Measurements from ENCODE around the gene EFHC1. TPM values are rescaled to one million over a fixed set of nuclear protein-coding genes. Genes with fewer than 3 reads are reported as not detected.
A peak's percentile ranks its signal among the peaks of the same experiment; 100 is the strongest.

Gene EFHC1
- total RNA-seq, 4 donors from 2014 or later = 17.1 to 28.4 (median 19.5) TPM

DNA sequence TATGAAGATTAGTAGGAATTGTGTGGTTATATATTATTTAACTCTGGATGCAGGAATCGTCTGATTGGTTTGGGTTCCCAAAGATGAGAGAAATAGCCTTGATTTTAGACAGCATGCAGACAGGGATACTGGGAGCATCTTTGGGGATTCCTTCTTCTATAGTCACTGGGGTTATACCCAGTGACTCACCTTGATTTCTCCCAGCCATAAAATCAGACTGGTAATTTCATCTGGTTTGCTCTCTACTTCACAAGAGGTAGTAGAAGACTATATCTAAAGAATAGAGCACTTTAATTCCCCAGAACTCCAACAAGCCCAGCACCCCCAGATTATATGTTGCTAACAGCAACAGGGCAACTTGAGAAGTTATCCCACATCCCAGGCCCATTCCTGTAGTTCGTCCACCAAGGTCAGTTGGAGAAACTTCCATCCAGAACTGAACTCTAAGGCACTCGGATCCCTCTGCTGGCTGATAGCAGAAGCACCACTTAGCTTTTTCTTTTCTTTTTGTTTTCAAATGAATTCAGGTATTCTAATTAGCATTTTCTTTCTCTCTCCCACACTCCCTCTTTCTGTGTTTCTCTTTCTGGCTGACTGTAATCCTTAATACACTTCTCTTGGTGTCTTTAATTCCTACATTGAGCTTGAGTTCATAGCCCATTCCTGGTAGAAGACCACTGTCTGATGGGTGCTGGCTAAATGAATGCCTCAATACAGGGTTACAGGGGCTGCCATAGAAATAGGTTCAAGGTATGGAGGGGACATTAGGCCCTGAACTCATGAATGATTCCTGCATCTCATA lies 20.4 kb upstream of the EFHC1 start:
- H3K36me3 ChIP-seq = peaks cover 0 to 9% (median 2%) of the 10 kb centered on the region in 4 donors
- WGBS, 2 donors (ENCODE audit: low coverage in 1 of 2) = 33 to 83% methylated on average over 1 to 3 of the region's 3 CpGs
- in situ Hi-C loops (cut with MboI; ENCODE audit: low pct_ligation_motif_present in 1 of 4, low pct_unique_long_range_greater_than_20kb in 1 of 4, low sequenced_read_pairs in 3 of 4) (loop anchor here (5.0 to 25.0 kb wide), 4 partner anchors 105 to 112 kb away; partner anchors contain the start of gene MCM3 (in 1 of the 4)), intact Hi-C loops (cut with DNase I; ENCODE audit: low total_unique reads) (loop anchor here (2.0 kb wide), 1 partner anchor 113 kb away; no protein-coding TSS in a partner anchor)
- no peak overlapping the region for H3K4me3 ChIP-seq
- no peaks in the 10 kb centered on the region for H3K9me3 ChIP-seq
- H3K4me1 ChIP-seq = peaks cover 0 to 64% (median 30%) of the 10 kb centered on the region in 4 donors
- no peaks in the 10 kb centered on the region for H3K27me3 ChIP-seq
- peak overlapping the region; percentile 23 to 68 (median 57) for H3K27ac ChIP-seq
- peak; percentile 42 for DNase-seq
- TF ChIP-seq, protein P1, sequence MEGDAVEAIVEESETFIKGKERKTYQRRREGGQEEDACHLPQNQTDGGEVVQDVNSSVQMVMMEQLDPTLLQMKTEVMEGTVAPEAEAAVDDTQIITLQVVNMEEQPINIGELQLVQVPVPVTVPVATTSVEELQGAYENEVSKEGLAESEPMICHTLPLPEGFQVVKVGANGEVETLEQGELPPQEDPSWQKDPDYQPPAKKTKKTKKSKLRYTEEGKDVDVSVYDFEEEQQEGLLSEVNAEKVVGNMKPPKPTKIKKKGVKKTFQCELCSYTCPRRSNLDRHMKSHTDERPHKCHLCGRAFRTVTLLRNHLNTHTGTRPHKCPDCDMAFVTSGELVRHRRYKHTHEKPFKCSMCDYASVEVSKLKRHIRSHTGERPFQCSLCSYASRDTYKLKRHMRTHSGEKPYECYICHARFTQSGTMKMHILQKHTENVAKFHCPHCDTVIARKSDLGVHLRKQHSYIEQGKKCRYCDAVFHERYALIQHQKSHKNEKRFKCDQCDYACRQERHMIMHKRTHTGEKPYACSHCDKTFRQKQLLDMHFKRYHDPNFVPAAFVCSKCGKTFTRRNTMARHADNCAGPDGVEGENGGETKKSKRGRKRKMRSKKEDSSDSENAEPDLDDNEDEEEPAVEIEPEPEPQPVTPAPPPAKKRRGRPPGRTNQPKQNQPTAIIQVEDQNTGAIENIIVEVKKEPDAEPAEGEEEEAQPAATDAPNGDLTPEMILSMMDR (IDR thresholded peaks at IDR 0.05) = peak; percentile 79 to 91 (median 82)
- no peak for TF ChIP-seq EP300 (IDR thresholded peaks at IDR 0.05; ENCODE audit: low read depth)

DNA sequence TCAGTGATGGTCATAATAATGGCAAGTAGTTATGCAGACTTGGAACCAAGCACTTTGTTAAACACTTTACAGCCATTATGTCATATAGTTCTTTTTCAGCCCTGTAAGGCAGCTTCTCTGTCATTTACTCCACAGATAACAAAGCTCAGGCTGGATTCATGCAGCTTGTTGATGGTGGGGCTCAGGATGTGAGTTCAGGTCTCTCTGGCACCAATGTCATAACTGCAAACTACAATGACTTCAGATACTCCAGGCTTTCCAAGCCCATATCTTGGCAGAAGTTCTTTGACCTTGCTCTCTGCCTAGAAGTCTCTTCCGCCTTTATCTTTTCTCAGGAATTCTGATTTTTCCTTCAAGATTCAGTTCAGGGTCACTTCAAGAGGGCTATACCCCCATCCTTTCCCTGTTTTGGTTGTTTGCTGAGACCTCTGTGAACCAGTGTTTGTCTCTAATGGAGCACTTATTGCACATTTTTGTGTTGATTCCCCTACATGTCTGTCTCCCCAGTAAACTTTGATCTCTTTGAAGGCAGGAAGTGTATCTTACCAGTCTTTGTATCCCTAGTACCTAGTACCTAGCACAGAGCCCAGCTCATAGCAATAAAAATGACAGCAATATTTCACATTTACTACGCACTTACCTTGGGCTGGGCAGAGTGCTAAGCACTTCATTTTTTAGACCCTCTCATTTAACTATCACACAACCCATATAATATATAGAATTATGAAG lies 19.7 kb upstream of the EFHC1 start:
- WGBS, 2 donors (ENCODE audit: low coverage in 1 of 2) = 43 to 63% methylated on average over 1 to 2 of the region's 2 CpGs
- H3K36me3 ChIP-seq = peaks cover 0 to 9% (median 2%) of the 10 kb centered on the region in 4 donors
- intact Hi-C loops (cut with DNase I; ENCODE audit: low total_unique reads) (no loop called here), in situ Hi-C loops (cut with MboI; ENCODE audit: low pct_ligation_motif_present in 1 of 4, low pct_unique_long_range_greater_than_20kb in 1 of 4, low sequenced_read_pairs in 3 of 4) (loop anchor here in 2 of 4 donors (5.0 to 25.0 kb wide), 2 partner anchors 113 kb away; partner anchors contain the start of gene MCM3 (in 1 of the 2))
- peaks cover 0 to 57% (median 29%) of the 10 kb centered on the region in 4 donors for H3K4me1 ChIP-seq
- H3K27me3 ChIP-seq = no peaks in the 10 kb centered on the region
- no peak for TF ChIP-seq POLR2A (IDR thresholded peaks at IDR 0.05)
- H3K27ac ChIP-seq = peak overlapping the region; percentile 23 to 68 (median 57)
- H3K4me3 ChIP-seq = no peak overlapping the region
- no peak for DNase-seq
- H3K9me3 ChIP-seq = no peaks in the 10 kb centered on the region

DNA sequence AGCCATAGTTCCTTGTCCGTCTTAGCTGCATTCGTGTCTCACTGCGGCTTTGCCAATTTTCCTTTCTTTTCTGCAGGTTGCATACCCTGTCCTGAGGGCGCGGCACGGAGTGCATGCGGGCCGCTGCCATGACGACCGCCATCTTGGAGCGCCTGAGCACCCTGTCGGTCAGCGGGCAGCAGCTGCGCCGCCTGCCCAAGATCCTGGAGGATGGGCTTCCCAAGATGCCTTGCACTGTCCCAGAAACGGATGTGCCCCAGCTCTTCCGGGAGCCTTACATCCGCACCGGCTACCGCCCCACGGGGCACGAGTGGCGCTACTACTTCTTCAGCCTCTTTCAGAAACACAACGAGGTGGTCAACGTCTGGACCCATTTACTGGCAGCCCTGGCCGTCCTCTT lies 17.1 kb upstream of the EFHC1 start:
- peaks cover 0 to 9% (median 2%) of the 10 kb centered on the region in 4 donors for H3K36me3 ChIP-seq
- intact Hi-C loops (cut with DNase I; ENCODE audit: low total_unique reads) = no loop called here
- DNase-seq = no peak
- in situ Hi-C loops (cut with MboI; ENCODE audit: low pct_ligation_motif_present in 1 of 4, low pct_unique_long_range_greater_than_20kb in 1 of 4, low sequenced_read_pairs in 3 of 4) = loop anchor here in 2 of 4 donors (5.0 to 25.0 kb wide), 2 partner anchors 116 kb away; partner anchors contain the start of gene MCM3 (in 1 of the 2)
- WGBS, 2 donors (ENCODE audit: low coverage in 1 of 2) = 80 to 98% methylated on average over 2 to 26 of the region's 26 CpGs
- H3K9me3 ChIP-seq = no peaks in the 10 kb centered on the region
- no peak overlapping the region for H3K4me3 ChIP-seq
- H3K4me1 ChIP-seq = peaks cover 0 to 42% (median 25%) of the 10 kb centered on the region in 4 donors
- TF ChIP-seq, protein P1 (IDR thresholded peaks at IDR 0.05) = no peak
- TF ChIP-seq EP300 (IDR thresholded peaks at IDR 0.05; ENCODE audit: low read depth) (no peak), POLR2AphosphoS5 (IDR thresholded peaks at IDR 0.05) (no peak), POLR2A (IDR thresholded peaks at IDR 0.05) (no peak)
- H3K27ac ChIP-seq = peak overlapping the region; percentile 31 to 70 (median 58)
- no peaks in the 10 kb centered on the region for H3K27me3 ChIP-seq

DNA sequence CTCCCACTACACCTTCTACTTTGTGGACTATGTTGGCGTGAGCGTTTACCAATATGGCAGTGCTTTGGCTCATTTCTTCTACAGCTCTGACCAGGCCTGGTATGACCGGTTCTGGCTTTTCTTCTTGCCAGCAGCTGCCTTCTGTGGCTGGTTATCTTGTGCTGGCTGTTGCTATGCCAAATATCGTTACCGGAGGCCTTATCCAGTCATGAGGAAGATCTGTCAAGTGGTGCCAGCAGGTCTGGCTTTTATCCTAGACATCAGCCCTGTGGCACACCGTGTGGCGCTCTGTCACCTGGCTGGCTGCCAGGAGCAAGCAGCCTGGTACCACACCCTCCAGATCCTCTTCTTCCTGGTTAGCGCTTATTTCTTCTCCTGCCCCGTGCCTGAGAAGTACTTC lies 16.5 kb upstream of the EFHC1 start:
- in situ Hi-C loops (cut with MboI; ENCODE audit: low pct_ligation_motif_present in 1 of 4, low pct_unique_long_range_greater_than_20kb in 1 of 4, low sequenced_read_pairs in 3 of 4) (loop anchor here in 2 of 4 donors (5.0 to 25.0 kb wide), 2 partner anchors 116 kb away; partner anchors contain the start of gene MCM3 (in 1 of the 2)), intact Hi-C loops (cut with DNase I; ENCODE audit: low total_unique reads) (no loop called here)
- Histone ChIP-seq H3K4me3 (no peak overlapping the region), H3K27me3 (no peaks in the 10 kb centered on the region), H3K9me3 (no peaks in the 10 kb centered on the region), H3K27ac (peak overlapping the region; percentile 31 to 70 (median 58)), H3K4me1 (peaks cover 0 to 39% (median 25%) of the 10 kb centered on the region in 4 donors), H3K36me3 (peaks cover 0 to 9% (median 2%) of the 10 kb centered on the region in 4 donors)
- DNase-seq = peak; percentile 86
- 32 to 56% methylated on average over 3 to 9 of the region's 9 CpGs for WGBS, 2 donors (ENCODE audit: low coverage in 1 of 2)
- TF ChIP-seq POLR2A (IDR thresholded peaks at IDR 0.05) (no peak), POLR2AphosphoS5 (IDR thresholded peaks at IDR 0.05) (peak in 2 of 3 donors; percentile 76 to 78)

Data from transverse colon (tissue), 4 donors.